HCT116 (cell line): ENCODE data around the gene SUV39H1. TPM values are rescaled to one million over a fixed set of nuclear protein-coding genes. Genes with fewer than 3 reads are reported as not detected.

Experiments used
- ATAC-seq: fragments of 200-7000 bp; cut with Tn5 transposase; 2 replicates; pipeline ENCODE4 v1.9.1; 2020; ENCODE audit warnings: mild to moderate bottlenecking, moderate library complexity
- BruUV-seq: library from RNA; stranded (reverse); fragments of 400-500 nt; replicated peaks from 2 replicates; lab custom pipeline; 2021; lab: Mats Ljungman, UMichigan
- CTCF ChIA-PET: fragments of 300-600 bp; sonication (Branson Sonifier 250); formaldehyde crosslinking; loops from one replicate; lab custom pipeline; 2021; ENCODE audit warnings: antibody characterized with exemption; lab: Charles Lee
- POLR2A ChIA-PET: fragments of 300-600, 350-600 bp; sonication (Branson Sonifier 250); formaldehyde crosslinking; loops from one replicate; lab custom pipeline; 2021; ENCODE audit warnings: antibody characterized with exemption; lab: Charles Lee
- RAD21 ChIA-PET, 2 experiments: fragments of 300-600 bp; sonication (Branson Sonifier 250); formaldehyde crosslinking; loops; one replicate each; lab custom pipeline; 2023; ENCODE audit warnings: low total read pairs in 2 of 2; ENCODE audit not compliant: uncharacterized antibody in 2 of 2, unreplicated experiment in 2 of 2, low non-redundant PET in 1 of 2; lab: Charles Lee
- DNase-seq: peaks from one replicate; pipeline ENCODE4 v3.0.0-alpha.2; 2010; ENCODE audit warnings: low read depth, low spot score
- H2AFZ ChIP-seq: fragments of 200-600 bp; shearing (Covaris generic), sonication (generic); 2 replicates; pipeline ENCODE4 v1.6.1; 2017; ENCODE audit warnings: low read depth, mixed run types, mixed read lengths, antibody characterized with exemption, low read length; ENCODE audit not compliant: poor library complexity, severe bottlenecking
- H3K27ac ChIP-seq: 2 replicates; pipeline ENCODE4 v1.5.1; 2012; ENCODE audit warnings: low read depth, low read length
- H3K27me3 ChIP-seq: fragments of 200-600 bp; sonication (generic); 2 replicates; pipeline ENCODE4 v1.6.1; 2016; ENCODE audit warnings: mixed run types, low read length, mixed read lengths; ENCODE audit not compliant: insufficient read depth
- H3K36me3 ChIP-seq, 2 experiments: fragments of 200-500 bp in 1 of 2; fragments of 200-600 bp in 1 of 2; sonication (Bioruptor generic) in 1 of 2; sonication (generic) in 1 of 2; 2 replicates each; pipeline versions ENCODE4 v1.5.1 to v1.6.1; 2014 to 2016; ENCODE audit warnings: low read length in 2 of 2, inconsistent platforms in 1 of 2, mixed read lengths in 1 of 2, mixed run types in 1 of 2; ENCODE audit not compliant: insufficient read depth in 2 of 2, control insufficient read depth in 1 of 2
- H3K4me1 ChIP-seq, 2 experiments: fragments of 200-600 bp in 1 of 2; sonication (generic) in 1 of 2; 2 replicates each; pipeline versions ENCODE4 v1.5.1 to v1.6.1; 2012 to 2017; ENCODE audit warnings: low read length in 2 of 2, inconsistent platforms in 1 of 2, mild to moderate bottlenecking in 1 of 2, mixed read lengths in 1 of 2, mixed run types in 1 of 2, moderate library complexity in 1 of 2; ENCODE audit not compliant: insufficient read depth in 2 of 2, control insufficient read depth in 1 of 2
- H3K4me2 ChIP-seq: fragments of 200-600 bp; sonication (generic); 2 replicates; pipeline ENCODE4 v1.6.1; 2017; ENCODE audit warnings: mixed run types, low read length, mixed read lengths
- H3K4me3 ChIP-seq, 2 experiments: fragments of 200-600 bp in 1 of 2; sonication (generic) in 1 of 2; replicated peaks in 1 of 2; 2 replicates each; pipeline ENCODE4 v1.5.1; 2011 to 2016; ENCODE audit warnings: low read length in 2 of 2, control low read depth in 1 of 2, low read depth in 1 of 2, mild to moderate bottlenecking in 1 of 2, mixed read lengths in 1 of 2, mixed run types in 1 of 2
- H3K79me2 ChIP-seq: fragments of 200-600 bp; sonication (generic); 2 replicates; pipeline ENCODE4 v1.6.1; 2017; ENCODE audit warnings: mild to moderate bottlenecking, mixed run types, low read length, moderate library complexity, mixed read lengths; ENCODE audit not compliant: insufficient read depth
- H3K9ac ChIP-seq: fragments of 200-600 bp; sonication (generic); 2 replicates; pipeline ENCODE4 v1.6.1; 2016; ENCODE audit warnings: low read length, mixed read lengths
- H3K9me2 ChIP-seq: fragments of 200-600 bp; sonication (generic), shearing (Covaris generic); 2 replicates; pipeline ENCODE4 v1.6.1; 2017; ENCODE audit warnings: mixed run types, mild to moderate bottlenecking, moderate library complexity; ENCODE audit not compliant: insufficient read depth
- H3K9me3 ChIP-seq, 2 experiments: fragments of 200-500 bp in 1 of 2; fragments of 200-600 bp in 1 of 2; sonication (Bioruptor generic) in 1 of 2; sonication (generic) in 1 of 2; 2 replicates each; pipeline ENCODE4 v1.6.1; 2014 to 2017; ENCODE audit warnings: low read length in 2 of 2, mixed read lengths in 2 of 2, inconsistent platforms in 1 of 2, low read depth in 1 of 2, mild to moderate bottlenecking in 1 of 2, mixed run types in 1 of 2, moderate library complexity in 1 of 2; ENCODE audit not compliant: control insufficient read depth in 1 of 2, insufficient read depth in 1 of 2
- H4K20me1 ChIP-seq: fragments of 200-600 bp; sonication (generic), shearing (Covaris generic); 2 replicates; pipeline ENCODE4 v1.6.1; 2017; ENCODE audit warnings: mixed run types, mild to moderate bottlenecking, moderate library complexity; ENCODE audit not compliant: insufficient read depth
- CEBPB ChIP-seq: IDR thresholded peaks from 2 replicates; pipeline ENCODE4 v1.6.1; 2012; ENCODE audit warnings: low read depth
- FOSL1 ChIP-seq: IDR thresholded peaks from 2 replicates; pipeline ENCODE4 v1.6.1; 2012; ENCODE audit warnings: low read depth
- JUND ChIP-seq: IDR thresholded peaks from 2 replicates; pipeline ENCODE4 v1.6.1; 2012
- RAD21 ChIP-seq: IDR thresholded peaks from 2 replicates; pipeline ENCODE4 v1.6.1; 2012; ENCODE audit warnings: low read depth, mild to moderate bottlenecking
- REST ChIP-seq: IDR thresholded peaks from 2 replicates; pipeline ENCODE4 v1.6.1; 2012; ENCODE audit warnings: low read depth
- SIN3A ChIP-seq: IDR thresholded peaks from 2 replicates; pipeline ENCODE4 v1.6.1; 2012; ENCODE audit warnings: low read depth
- TCF7L2 ChIP-seq: IDR thresholded peaks from 2 replicates; pipeline ENCODE4 v1.7.0; 2011; ENCODE audit warnings: borderline replicate concordance, inconsistent platforms; ENCODE audit not compliant: insufficient read depth, insufficient read length; ENCODE audit errors: extremely low read depth
- ZFX ChIP-seq: fragments of 450-650 bp; IDR thresholded peaks from 2 replicates; pipeline ENCODE4 v1.6.1; 2017
- ZNF274 ChIP-seq: fragments of 200-500 bp; sonication (Bioruptor generic); IDR thresholded peaks from 2 replicates; pipeline ENCODE4 v1.6.1; 2014; ENCODE audit warnings: mild to moderate bottlenecking, low read depth, low read length, inconsistent platforms
- intact Hi-C: fragments of 100-400 bp; cut with micrococcal nuclease; formaldehyde crosslinking; loops from 2 replicates; pipeline ENCODE4 v1.10.0; 2022
- total RNA-seq: library from RNA; stranded (reverse); gene quantifications from one replicate; pipeline ENCODE4 v1.2.1, GENCODE V29; 2021; ENCODE audit not compliant: unreplicated experiment
- TF ChIP-seq, protein P1 (sequence below): IDR thresholded peaks from 2 replicates; pipeline ENCODE4 v1.6.1; 2012

Gene SUV39H1
- total RNA-seq, 1 experiment from 2014 or later = 16.3 TPM

GRCh38 chrX:48737213-48737938 is 40.8 kb downstream of the SUV39H1 start (continued):
- TF ChIP-seq RAD21 = no peak
- no peak for TF ChIP-seq CEBPB

- no peak for ATAC-seq
- H3K4me3 ChIP-seq = peak overlapping the region; percentile 61 to 72
- TF ChIP-seq CEBPB = no peak
- TF ChIP-seq, protein P1, sequence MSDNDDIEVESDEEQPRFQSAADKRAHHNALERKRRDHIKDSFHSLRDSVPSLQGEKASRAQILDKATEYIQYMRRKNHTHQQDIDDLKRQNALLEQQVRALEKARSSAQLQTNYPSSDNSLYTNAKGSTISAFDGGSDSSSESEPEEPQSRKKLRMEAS = no peak
- TF ChIP-seq ZFX = no peak
- no peak for TF ChIP-seq JUND
- TF ChIP-seq ZNF274 = no peak
- no peak for TF ChIP-seq FOSL1
- TF ChIP-seq SIN3A = no peak
- no peak for TF ChIP-seq TCF7L2
- no peak for TF ChIP-seq REST
- TF ChIP-seq, all 23 proteins: peak for 0
- H3K9me2 ChIP-seq = no peaks in the 10 kb centered on the region
- no peaks in the 10 kb centered on the region for H3K27me3 ChIP-seq
- H3K4me1 ChIP-seq = peaks cover 6 to 12% of the 10 kb centered on the region in 2 experiments; a peak in 3 of 4 replicates
- no peaks in the 10 kb centered on the region for H3K9me3 ChIP-seq
- no peak for DNase-seq
- BruUV-seq = no TSS peak
- H3K36me3 ChIP-seq = no peaks in the 10 kb centered on the region
- no peak overlapping the region for H2AFZ ChIP-seq
- H3K27ac ChIP-seq = peak overlapping the region; percentile 84
- intact Hi-C loops = no loop called here
- POLR2A ChIA-PET = interaction anchor here (1.1 to 1.4 kb wide), 3 partner anchors 9 to 64 kb away, joined by 3 to 6 read pairs (median 5); partner anchors contain the start of gene HDAC6
- CTCF ChIA-PET = no interaction called here
- peak overlapping the region; percentile 90 for H3K4me2 ChIP-seq
- RAD21 ChIA-PET = no interaction called here
- H3K79me2 ChIP-seq = no peaks in the 10 kb centered on the region
- peak overlapping the region; percentile 74 for H3K9ac ChIP-seq
- no peaks in the 10 kb centered on the region for H4K20me1 ChIP-seq
These were observed 41.4 kb downstream of the SUV39H1 start for GRCh38 chrX:48737940-48738339.
